Panc1 (cell line): Measurements from ENCODE around the gene C11orf65. TPM values are rescaled to one million over a fixed set of nuclear protein-coding genes. Genes with fewer than 3 reads are reported as not detected.

ENCODE experiments used
- ATAC-seq: fragments of 200-7000 bp; cut with Tn5 transposase; 2 replicates; pipeline ENCODE4 v1.9.1; 2020; ENCODE audit warnings: mild to moderate bottlenecking, moderate library complexity
- BruUV-seq: library from RNA; stranded (reverse); fragments of 400-500 nt; replicated peaks from 2 replicates; lab custom pipeline; 2021; lab: Mats Ljungman, UMichigan
- CTCF ChIA-PET: fragments of 300-600 bp; sonication (Branson Sonifier 250); formaldehyde crosslinking; loops from one replicate; lab custom pipeline; 2022; ENCODE audit warnings: antibody characterized with exemption; lab: Charles Lee
- POLR2A ChIA-PET: fragments of 300-600 bp; sonication (Branson Sonifier 250); formaldehyde crosslinking; loops from one replicate; lab custom pipeline; 2022; ENCODE audit warnings: antibody characterized with exemption; lab: Charles Lee
- DNase-seq: peaks from one replicate; pipeline ENCODE4 v3.0.0-alpha.2; 2010; ENCODE audit warnings: low read depth, low spot score
- H3K27ac ChIP-seq: 2 replicates; pipeline ENCODE4 v1.5.1; 2011; ENCODE audit warnings: mild to moderate bottlenecking, low read length, inconsistent platforms
- H3K27me3 ChIP-seq: fragments of 200-500 bp; sonication (Bioruptor generic); 2 replicates; pipeline ENCODE4 v1.6.0; 2014; ENCODE audit warnings: low read length, inconsistent platforms; ENCODE audit not compliant: control insufficient read depth, insufficient read depth
- H3K36me3 ChIP-seq: fragments of 200-500 bp; sonication (Bioruptor generic); 2 replicates; pipeline ENCODE4 v1.5.1; 2014; ENCODE audit warnings: inconsistent platforms, mild to moderate bottlenecking, low read length, moderate library complexity; ENCODE audit not compliant: control insufficient read depth, insufficient read depth
- H3K4me1 ChIP-seq: 2 replicates; pipeline ENCODE4 v1.5.1; 2011; ENCODE audit warnings: inconsistent platforms, mild to moderate bottlenecking, low read length, moderate library complexity; ENCODE audit not compliant: control insufficient read depth, insufficient read depth
- H3K4me3 ChIP-seq, 2 experiments: 2 replicates each; pipeline ENCODE4 v1.5.1; 2011 to 2012; ENCODE audit warnings: low read depth in 2 of 2, low read length in 2 of 2, mild to moderate bottlenecking in 2 of 2, inconsistent platforms in 1 of 2, moderate library complexity in 1 of 2
- H3K9me3 ChIP-seq: fragments of 200-500 bp; sonication (Bioruptor generic); 2 replicates; pipeline ENCODE4 v1.5.1; 2014; ENCODE audit warnings: low read depth, mild to moderate bottlenecking, inconsistent platforms, low read length, moderate library complexity; ENCODE audit not compliant: control insufficient read depth, insufficient read depth
- CTCF ChIP-seq: fragments of 450-650 bp; IDR thresholded peaks from 2 replicates; pipeline ENCODE4 v1.5.1; 2017; ENCODE audit warnings: mild to moderate bottlenecking
- POLR2AphosphoS5 ChIP-seq: IDR thresholded peaks from 2 replicates; pipeline ENCODE4 v1.6.1; 2012; ENCODE audit warnings: mild to moderate bottlenecking, low read depth, low read length, moderate library complexity
- REST ChIP-seq, 2 experiments: IDR thresholded peaks; 2 replicates each; pipeline ENCODE4 v1.6.1; 2011 to 2012; ENCODE audit warnings: low read depth in 2 of 2, control low read depth in 1 of 2, low read length in 1 of 2, mild to moderate bottlenecking in 1 of 2, moderate library complexity in 1 of 2; ENCODE audit not compliant: insufficient read depth in 1 of 2
- SIN3A ChIP-seq: IDR thresholded peaks from 2 replicates; pipeline ENCODE4 v1.6.1; 2012; ENCODE audit warnings: low read depth, mild to moderate bottlenecking, low read length, moderate library complexity, borderline replicate concordance; ENCODE audit not compliant: insufficient read depth
- TCF7L2 ChIP-seq: IDR thresholded peaks from 2 replicates; pipeline ENCODE4 v1.6.1; 2011; ENCODE audit warnings: mild to moderate bottlenecking, low read depth, low read length, inconsistent platforms
- in situ Hi-C: cut with HindIII; loops from 2 replicates; pipeline ENCODE4 v1.10.0; 2016; ENCODE audit warnings: low sequenced_read_pairs, low pct_unique_long_range_greater_than_20kb
- intact Hi-C: fragments of 100-400 bp; cut with micrococcal nuclease; formaldehyde crosslinking; loops from one replicate; pipeline ENCODE4 v1.10.0; 2022; ENCODE audit not compliant: unreplicated experiment
- total RNA-seq: library from RNA; stranded (reverse); gene quantifications from one replicate; pipeline ENCODE4 v1.2.1, GENCODE V29; 2021; ENCODE audit not compliant: unreplicated experiment

Gene C11orf65
- total RNA-seq, 1 experiment from 2014 or later, result 0.18 TPM

- Histone ChIP-seq H3K27me3 (no peaks in the 10 kb centered on the region), H3K27ac (no peak overlapping the region), H3K4me1 (no peaks in the 10 kb centered on the region), H3K36me3 (peaks cover 40% of the 10 kb centered on the region), H3K9me3 (no peaks in the 10 kb centered on the region), H3K4me3 (no peak overlapping the region)
- intact Hi-C loops, result no loop called here
- no TSS peak for BruUV-seq
- in situ Hi-C loops, result no loop called here
- DNase-seq (no peak), ATAC-seq (no peak)
- ChIA-PET CTCF (no interaction called here), POLR2A (no interaction called here)
- TF ChIP-seq SIN3A (no peak), POLR2AphosphoS5 (no peak), CTCF (no peak), TCF7L2 (no peak), REST (IDR thresholded peaks at IDR 0.05; ENCODE audit: insufficient read depth in 1 of 2, low read depth in 2 of 2, low read length in 1 of 2) (no peak)
These were observed 133.9 kb downstream of the C11orf65 start for GRCh38 chr11:108333403-108333899.

Other genes with a start within 250 kb of the C11orf65 start
- 16.6 TPM for gene NPAT, start 244.9 kb downstream of the C11orf65 start, total RNA-seq
- 95.6 TPM for gene ATM, start 244.5 kb downstream of the C11orf65 start, total RNA-seq
- 52.3 TPM for gene POGLUT3, start 30.9 kb upstream of the C11orf65 start, total RNA-seq
- gene EXPH5, start 126.2 kb upstream of the C11orf65 start, total RNA-seq, result 0.85 TPM
- gene DDX10, start 197.5 kb upstream of the C11orf65 start, total RNA-seq, result 48.8 TPM